OCI-LY3 (cell line): ENCODE data around the gene RIPK4.
A peak's percentile ranks its signal among the peaks of the same experiment; 100 is the strongest.

ENCODE experiments used
- H2AFZ ChIP-seq: fragments of 200-600, 300-600 bp; shearing (Covaris generic); 2 replicates; pipeline ENCODE4 v1.6.0; 2014; ENCODE audit warnings: antibody characterized with exemption, low read depth, low read length
- H3K27ac ChIP-seq: fragments of 200-600, 300-600 bp; sonication (generic); 2 replicates; pipeline ENCODE4 v1.5.1; 2014; ENCODE audit warnings: mild to moderate bottlenecking, low read length, moderate library complexity, mixed read lengths
- H3K27me3 ChIP-seq: fragments of 200-600, 300-600 bp; sonication (generic); 2 replicates; pipeline ENCODE4 v1.6.1; 2014; ENCODE audit warnings: low read depth, low read length, mixed read lengths
- H3K36me3 ChIP-seq: fragments of 200-600, 300-600 bp; sonication (generic); replicated peaks from 2 replicates; pipeline ENCODE3; 2014; ENCODE audit warnings: low read depth, low read length, mixed read lengths
- H3K4me1 ChIP-seq: fragments of 300-600, 200-600 bp; sonication (generic); 2 replicates; pipeline ENCODE4 v1.6.1; 2014; ENCODE audit warnings: low read length, mixed read lengths
- H3K4me2 ChIP-seq: fragments of 200-600, 300-600 bp; sonication (generic); 2 replicates; pipeline ENCODE4 v1.6.1; 2014; ENCODE audit warnings: low read length, mixed read lengths
- H3K4me3 ChIP-seq: fragments of 300-600, 200-600 bp; sonication (generic); 2 replicates; pipeline ENCODE4 v1.5.1; 2014; ENCODE audit warnings: antibody characterized with exemption, mild to moderate bottlenecking, low read length, moderate library complexity
- H3K79me2 ChIP-seq: fragments of 300-600, 200-600 bp; shearing (Covaris generic); 2 replicates; pipeline ENCODE4 v1.6.1; 2014; ENCODE audit warnings: mild to moderate bottlenecking, low read length, mixed read lengths
- H3K9ac ChIP-seq: fragments of 300-600, 200-600 bp; shearing (Covaris generic); 2 replicates; pipeline ENCODE4 v1.6.0; 2014; ENCODE audit warnings: mild to moderate bottlenecking, low read length, moderate library complexity
- H3K9me3 ChIP-seq: fragments of 200-600, 300-600 bp; shearing (Covaris generic); 2 replicates; pipeline ENCODE4 v1.6.1; 2014; ENCODE audit warnings: low read length, mixed read lengths; ENCODE audit not compliant: insufficient read depth
- H4K20me1 ChIP-seq: fragments of 200-600, 300-600 bp; sonication (generic); 2 replicates; pipeline ENCODE4 v1.6.1; 2016; ENCODE audit warnings: low read length, mixed read lengths; ENCODE audit not compliant: insufficient read depth
- EZH2phosphoT487 ChIP-seq: fragments of 200-600 bp; shearing (Covaris generic); IDR thresholded peaks from 2 replicates; pipeline ENCODE4 v1.6.1; 2018; ENCODE audit warnings: antibody characterized with exemption, mixed run types, low read depth
- TF ChIP-seq, protein P1 (sequence below): fragments of 200-600, 300-600 bp; sonication (generic); IDR thresholded peaks from 2 replicates; pipeline ENCODE4 v1.5.1; 2014; ENCODE audit warnings: antibody characterized with exemption, low read length, low read depth

The RIPK4 gene

DNA sequence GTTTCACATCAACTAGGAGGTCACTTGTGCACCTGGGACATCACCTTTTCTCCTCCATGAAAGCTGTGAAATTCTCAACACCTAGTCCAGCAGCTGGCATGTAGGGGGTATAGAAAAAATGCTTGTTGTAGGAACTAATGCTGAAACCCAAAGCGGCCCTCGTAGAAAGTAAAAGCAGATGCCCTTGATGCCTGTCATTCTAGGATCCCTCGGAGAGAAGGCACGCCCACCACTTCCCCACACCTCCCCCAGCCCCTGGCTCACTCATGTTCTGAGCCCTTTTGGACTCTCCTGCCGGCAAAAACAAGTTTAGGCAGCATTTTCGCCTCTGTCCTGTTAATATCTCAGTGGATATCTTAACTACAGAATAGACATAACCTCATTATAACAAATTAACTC lies 36.5 kb downstream of the RIPK4 start:
- no peaks in the 10 kb centered on the region for H3K36me3 ChIP-seq
- no peak for TF ChIP-seq EZH2phosphoT487
- TF ChIP-seq, protein P1, sequence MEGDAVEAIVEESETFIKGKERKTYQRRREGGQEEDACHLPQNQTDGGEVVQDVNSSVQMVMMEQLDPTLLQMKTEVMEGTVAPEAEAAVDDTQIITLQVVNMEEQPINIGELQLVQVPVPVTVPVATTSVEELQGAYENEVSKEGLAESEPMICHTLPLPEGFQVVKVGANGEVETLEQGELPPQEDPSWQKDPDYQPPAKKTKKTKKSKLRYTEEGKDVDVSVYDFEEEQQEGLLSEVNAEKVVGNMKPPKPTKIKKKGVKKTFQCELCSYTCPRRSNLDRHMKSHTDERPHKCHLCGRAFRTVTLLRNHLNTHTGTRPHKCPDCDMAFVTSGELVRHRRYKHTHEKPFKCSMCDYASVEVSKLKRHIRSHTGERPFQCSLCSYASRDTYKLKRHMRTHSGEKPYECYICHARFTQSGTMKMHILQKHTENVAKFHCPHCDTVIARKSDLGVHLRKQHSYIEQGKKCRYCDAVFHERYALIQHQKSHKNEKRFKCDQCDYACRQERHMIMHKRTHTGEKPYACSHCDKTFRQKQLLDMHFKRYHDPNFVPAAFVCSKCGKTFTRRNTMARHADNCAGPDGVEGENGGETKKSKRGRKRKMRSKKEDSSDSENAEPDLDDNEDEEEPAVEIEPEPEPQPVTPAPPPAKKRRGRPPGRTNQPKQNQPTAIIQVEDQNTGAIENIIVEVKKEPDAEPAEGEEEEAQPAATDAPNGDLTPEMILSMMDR, result no peak
- no peak overlapping the region for H3K9ac ChIP-seq
- H2AFZ ChIP-seq, result no peak overlapping the region
- no peaks in the 10 kb centered on the region for H3K79me2 ChIP-seq
- peaks cover 16% of the 10 kb centered on the region; the same call in 1 of the 2 replicates for H3K27me3 ChIP-seq
- H3K9me3 ChIP-seq, result no peaks in the 10 kb centered on the region
- peak overlapping the region; percentile 35; the same call in 1 of the 2 replicates for H3K4me2 ChIP-seq
- no peak overlapping the region for H3K4me3 ChIP-seq
- H3K4me1 ChIP-seq, result peaks cover 11% of the 10 kb centered on the region; the same call in 1 of the 2 replicates
- H4K20me1 ChIP-seq, result no peaks in the 10 kb centered on the region
- H3K27ac ChIP-seq, result no peak overlapping the region

DNA sequence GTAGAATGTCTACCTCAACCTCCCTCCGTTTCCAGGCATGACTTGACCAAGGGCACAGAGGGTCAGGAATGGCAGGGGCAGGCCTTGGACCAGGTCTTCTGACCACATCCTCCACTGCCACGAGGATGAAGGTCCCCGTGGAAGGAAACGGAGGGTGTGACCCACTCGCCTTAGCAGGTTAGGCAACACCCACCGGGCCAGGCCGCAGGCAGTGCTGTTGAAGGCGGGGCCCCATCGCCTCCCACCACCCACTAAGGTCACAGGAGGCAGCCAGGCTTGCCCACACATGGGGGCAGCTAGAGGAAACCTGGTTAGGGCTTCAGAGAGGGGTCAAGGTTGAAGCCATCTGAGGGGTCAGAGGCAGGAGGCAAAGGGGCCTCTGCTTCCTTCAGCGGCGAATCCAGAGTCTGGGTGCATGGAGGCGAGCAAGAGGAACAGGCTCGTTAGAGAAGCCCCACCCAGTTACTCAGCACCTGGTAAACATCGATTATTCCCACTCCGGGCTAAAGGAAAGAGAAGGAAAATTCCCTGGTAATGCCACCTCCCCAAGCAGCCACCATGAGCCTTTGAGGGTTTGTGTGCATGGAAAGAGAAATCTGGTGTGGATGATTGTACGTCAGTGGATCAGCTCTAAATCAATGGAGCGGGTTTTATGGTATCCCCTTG lies 37.0 kb downstream of the RIPK4 start:
- H3K4me1 ChIP-seq, result peaks cover 11% of the 10 kb centered on the region; the same call in 1 of the 2 replicates
- peak overlapping the region; percentile 35; the same call in 1 of the 2 replicates for H3K4me2 ChIP-seq
- no peaks in the 10 kb centered on the region for H3K79me2 ChIP-seq
- H3K27me3 ChIP-seq, result peaks cover 16% of the 10 kb centered on the region; the same call in 1 of the 2 replicates
- no peaks in the 10 kb centered on the region for H4K20me1 ChIP-seq
- H2AFZ ChIP-seq, result no peak overlapping the region
- H3K36me3 ChIP-seq, result no peaks in the 10 kb centered on the region
- H3K9me3 ChIP-seq, result no peaks in the 10 kb centered on the region
- TF ChIP-seq, protein P1, result no peak
- TF ChIP-seq EZH2phosphoT487, result no peak
- H3K27ac ChIP-seq, result no peak overlapping the region
- no peak overlapping the region for H3K9ac ChIP-seq
- H3K4me3 ChIP-seq, result no peak overlapping the region

DNA sequence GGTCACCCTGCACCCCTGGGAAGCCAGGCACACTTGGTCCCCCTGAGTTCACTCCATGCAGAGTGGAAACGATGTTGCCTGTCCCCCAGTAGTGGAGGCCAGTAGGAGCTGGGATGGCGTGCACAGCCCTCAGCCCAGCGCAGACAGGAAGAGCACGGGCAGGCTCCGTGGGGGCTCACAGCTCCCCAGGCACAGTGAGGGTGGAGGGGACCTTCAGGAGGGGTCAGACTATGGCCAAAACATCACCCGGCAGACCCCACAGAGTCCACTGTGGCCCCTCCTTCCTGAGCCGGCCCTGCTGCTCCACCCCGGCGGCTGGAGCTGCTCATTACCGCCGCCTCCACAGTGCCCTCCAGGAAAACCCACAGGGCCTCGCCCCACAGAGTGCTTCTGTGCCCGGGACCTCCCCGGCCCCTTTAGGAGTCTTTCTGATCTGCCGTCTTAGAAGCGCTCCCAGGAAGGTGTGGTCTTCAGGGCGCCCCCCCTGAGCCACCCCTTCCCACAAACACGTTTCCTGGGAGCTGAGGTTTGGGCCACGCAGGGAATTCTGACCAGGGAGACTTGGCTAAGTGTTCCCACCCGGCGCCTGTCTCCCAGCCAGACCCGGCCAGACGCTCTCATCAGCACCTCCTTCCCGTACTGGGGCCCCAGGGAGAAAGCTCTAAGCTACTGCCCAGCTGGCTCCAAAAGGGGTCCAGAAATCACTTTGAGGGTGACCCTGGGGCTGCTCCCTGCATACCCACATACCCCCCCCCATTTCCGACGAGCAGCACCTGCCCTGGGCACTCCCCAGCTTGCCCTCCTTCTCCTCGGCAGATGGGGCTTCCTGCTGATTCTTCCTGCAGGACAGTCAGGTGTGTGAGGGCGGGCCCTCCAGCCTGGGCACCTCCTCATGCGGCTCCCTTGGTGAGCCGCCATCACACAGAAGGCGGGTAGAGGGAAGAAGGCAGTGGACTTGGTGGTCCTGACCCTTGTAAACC lies 38.8 kb downstream of the RIPK4 start:
- no peak overlapping the region for H2AFZ ChIP-seq
- no peaks in the 10 kb centered on the region for H3K9me3 ChIP-seq
- H3K9ac ChIP-seq, result no peak overlapping the region
- H3K27me3 ChIP-seq, result peaks cover 13% of the 10 kb centered on the region; the same call in 1 of the 2 replicates
- no peak overlapping the region for H3K4me3 ChIP-seq
- no peaks in the 10 kb centered on the region for H3K79me2 ChIP-seq
- H4K20me1 ChIP-seq, result no peaks in the 10 kb centered on the region
- H3K27ac ChIP-seq, result no peak overlapping the region
- no peaks in the 10 kb centered on the region for H3K36me3 ChIP-seq
- TF ChIP-seq EZH2phosphoT487, result no peak
- TF ChIP-seq, protein P1, result no peak
- no peak overlapping the region for H3K4me2 ChIP-seq
- H3K4me1 ChIP-seq, result peaks cover 11% of the 10 kb centered on the region; the same call in 1 of the 2 replicates
